ENCODE measurements around the gene DOLK. TPM values are rescaled to one million over a fixed set of nuclear protein-coding genes. Genes with fewer than 3 reads are reported as not detected.

The DOLK gene
- 16.7 and 20.3 TPM in 2 replicates for polyA plus RNA-seq

GRCh38 chr9:128947527-128948301 lies at the start of gene DOLK, which contains the start of gene NUP188:
DOLK (minus strand) TSS chr9:128947603; CDS start chr9:128947303, 300 bp downstream.
NUP188 (plus strand) TSS chr9:128947699; CDS start chr9:128947720, 21 bp downstream.

GRCh38 chr9:128920381-128921058 lies 26.9 kb downstream of the DOLK start, which contains the start of gene PHYHD1:
PHYHD1 (plus strand) TSS chr9:128920982; CDS start chr9:128922324, 1,342 bp downstream.

Other genes starting within 250 kb of the DOLK start
- gene PKN3, start 245.1 kb downstream of the DOLK start, polyA plus RNA-seq, result not detected in 2 replicates
- gene ZDHHC12, start 223.5 kb downstream of the DOLK start, polyA plus RNA-seq, result 0.21 TPM in 1 of 2 replicates, not detected in the other
- 2.3 and 4.4 TPM in 2 replicates for gene ZER1, start 175.7 kb downstream of the DOLK start, polyA plus RNA-seq
- 2.0 and 2.6 TPM in 2 replicates for gene TBC1D13, start 160.3 kb downstream of the DOLK start, polyA plus RNA-seq
- gene ENDOG, start 129.1 kb downstream of the DOLK start, polyA plus RNA-seq, result 8.6 and 12.4 TPM in 2 replicates
- gene SPOUT1, start 117.8 kb downstream of the DOLK start, polyA plus RNA-seq, result 5.4 and 9.8 TPM in 2 replicates
- gene KYAT1, start 65.7 kb downstream of the DOLK start, polyA plus RNA-seq, result 12.4 and 14.1 TPM in 2 replicates
- gene LRRC8A, start 65.5 kb downstream of the DOLK start, polyA plus RNA-seq, result 10.3 and 11.2 TPM in 2 replicates
- 4.6 TPM in 1 of 2 replicates, not detected in the other for gene PHYHD1, start 26.6 kb downstream of the DOLK start, polyA plus RNA-seq
- 8.6 and 11.3 TPM in 2 replicates for gene NUP188, start 96 bp upstream of the DOLK start, polyA plus RNA-seq
- gene SH3GLB2, start 80.7 kb upstream of the DOLK start, polyA plus RNA-seq, result 1.6 and 3.5 TPM in 2 replicates
- gene MIGA2, start 89.0 kb upstream of the DOLK start, polyA plus RNA-seq, result 3.1 TPM in 2 replicates
- gene DOLPP1, start 133.5 kb upstream of the DOLK start, polyA plus RNA-seq, result 12.8 and 19.5 TPM in 2 replicates
- gene CRAT, start 163.2 kb upstream of the DOLK start, polyA plus RNA-seq, result 2.7 and 3.8 TPM in 2 replicates
- gene PTPA, start 163.8 kb upstream of the DOLK start, polyA plus RNA-seq, result 13.9 and 22.8 TPM in 2 replicates
- gene IER5L, start 230.7 kb upstream of the DOLK start, polyA plus RNA-seq, result 0.17 and 0.89 TPM in 2 replicates